Natural killer cell (primary cell): ENCODE results near the gene SRC. TPM values are rescaled to one million over a fixed set of nuclear protein-coding genes. Genes with fewer than 3 reads are reported as not detected.

Experiments used
- ATAC-seq, 3 donors: fragments of 150-1000 bp in 2 of 3; fragments of 200-7000 bp in 1 of 3; cut with Tn5 transposase; 1 replicate in 1 of 3; 2 replicates in 2 of 3; pipeline ENCODE4 v1.10.0; 2021; ENCODE audit warnings: mild to moderate bottlenecking in 2 of 3, moderate library complexity in 2 of 3
- DNase-seq, 2 donors: peaks; one replicate each; pipeline versions ENCODE4 v3.0.0 to v3.0.0-alpha.2; 2013 to 2021; ENCODE audit warnings: mixed read lengths in 1 of 2
- H3K27ac ChIP-seq: one replicate; pipeline ENCODE4 v1.5.1; 2013; ENCODE audit warnings: mild to moderate bottlenecking, low read length
- H3K27me3 ChIP-seq: one replicate; pipeline ENCODE4 v1.6.1; 2013; ENCODE audit warnings: low read length; ENCODE audit not compliant: control insufficient read depth, insufficient read depth
- H3K36me3 ChIP-seq: one replicate; pipeline ENCODE4 v1.6.1; 2013; ENCODE audit warnings: low read length; ENCODE audit not compliant: control insufficient read depth, insufficient read depth
- H3K4me1 ChIP-seq: one replicate; pipeline ENCODE4 v1.6.1; 2013; ENCODE audit warnings: low read length; ENCODE audit not compliant: control insufficient read depth, insufficient read depth
- H3K4me3 ChIP-seq: one replicate; pipeline ENCODE4 v1.5.1; 2013; ENCODE audit warnings: low read length
- H3K9me3 ChIP-seq: one replicate; pipeline ENCODE4 v1.6.1; 2013; ENCODE audit warnings: low read length; ENCODE audit not compliant: control insufficient read depth, insufficient read depth
- H3K27ac Mint-ChIP-seq, 2 donors: one replicate each; pipeline ENCODE4 v1.8.0; 2022; ENCODE audit warnings: mild to moderate bottlenecking in 2 of 2, mixed read lengths in 2 of 2, moderate library complexity in 1 of 2
- H3K27me3 Mint-ChIP-seq, 2 donors: one replicate each; pipeline ENCODE4 v1.8.0; 2022; ENCODE audit warnings: low read depth in 2 of 2, mixed read lengths in 2 of 2
- H3K36me3 Mint-ChIP-seq: one replicate; pipeline ENCODE4 v1.8.0; 2022; ENCODE audit warnings: mixed read lengths
- H3K4me1 Mint-ChIP-seq, 2 donors: one replicate each; pipeline ENCODE4 v1.8.0; 2022; ENCODE audit warnings: mixed read lengths in 2 of 2
- H3K4me3 Mint-ChIP-seq: one replicate; pipeline ENCODE4 v1.8.0; 2022; ENCODE audit warnings: mild to moderate bottlenecking, moderate library complexity, mixed read lengths
- H3K9me3 Mint-ChIP-seq, 2 donors: one replicate each; pipeline ENCODE4 v1.8.0; 2022; ENCODE audit warnings: mixed read lengths in 2 of 2
- CTCF ChIP-seq: fragments of 200-600 bp; IDR thresholded peaks from one replicate; pipeline ENCODE4 v1.8.0; 2022; ENCODE audit warnings: antibody characterized with exemption
- WGBS: methylation state at CpG from one replicate; pipeline ENCODE4 v1.1.7; 2013; ENCODE audit warnings: missing lambda C conversion rate; ENCODE audit not compliant: insufficient coverage; 5-methylcytosine and 5-hydroxymethylcytosine counted together
- intact Hi-C: fragments of 100-400 bp; cut with micrococcal nuclease; formaldehyde crosslinking; loops from one replicate; pipeline ENCODE4 v1.14.2; 2022
- total RNA-seq, 4 donors: library from RNA; stranded (reverse); fragments of 120-200 nt in 1 of 4; gene quantifications; one replicate each; pipeline versions ENCODE4 v1.2.3 to v1.2.4, GENCODE V29; 2013 to 2022

The SRC gene
- total RNA-seq, 3 donors from 2014 or later (not counting 1 experiment from before 2014, with no cell fraction given) = 2.3 to 15.6 (median 10.5) TPM

- Histone ChIP-seq H3K4me3 (no peak overlapping the region), H3K9me3 (no peaks in the 10 kb centered on the region), H3K36me3 (no peaks in the 10 kb centered on the region), H3K27ac (no peak overlapping the region), H3K4me1 (peaks cover 7% of the 10 kb centered on the region), H3K27me3 (no peaks in the 10 kb centered on the region)
- Mint-ChIP-seq H3K4me3 (no peak overlapping the region), H3K36me3 (no peaks in the 10 kb centered on the region), H3K9me3 (no peaks in the 10 kb centered on the region), H3K4me1 (peaks cover 4% of the 10 kb centered on the region in 2 donors), H3K27me3 (no peaks in the 10 kb centered on the region), H3K27ac (no peak overlapping the region)
- no peak for TF ChIP-seq CTCF
- ATAC-seq (no peak), DNase-seq (no peak)
- intact Hi-C loops = no loop called here
- WGBS = 91% methylated on average over 6 of the region's 6 CpGs
Observed at GRCh38 chr20:37389844-37390275, 43.9 kb downstream of the SRC start.

GRCh38 chr20:37390503-37390890 is 44.6 kb downstream of the SRC start:
- intact Hi-C loops = no loop called here
- Histone ChIP-seq H3K4me3 (no peak overlapping the region), H3K27me3 (no peaks in the 10 kb centered on the region), H3K27ac (no peak overlapping the region), H3K4me1 (peaks cover 8% of the 10 kb centered on the region), H3K36me3 (no peaks in the 10 kb centered on the region), H3K9me3 (no peaks in the 10 kb centered on the region)
- ATAC-seq (no peak), DNase-seq (no peak)
- no peak for TF ChIP-seq CTCF
- Mint-ChIP-seq H3K9me3 (no peaks in the 10 kb centered on the region), H3K36me3 (no peaks in the 10 kb centered on the region), H3K4me3 (no peak overlapping the region), H3K27ac (no peak overlapping the region), H3K4me1 (no peaks in the 10 kb centered on the region), H3K27me3 (no peaks in the 10 kb centered on the region)
- WGBS = 89% methylated on average over 9 of the region's 9 CpGs

- no peak for ATAC-seq
- no peak overlapping the region for H3K4me3 Mint-ChIP-seq
Observed at GRCh38 chr20:37390891-37391525, 45.1 kb downstream of the SRC start.

More at GRCh38 chr20:37390891-37391525, 45.1 kb downstream of the SRC start:
- no peaks in the 10 kb centered on the region for H3K27me3 Mint-ChIP-seq
- H3K27ac ChIP-seq = no peak overlapping the region
- H3K36me3 Mint-ChIP-seq = no peaks in the 10 kb centered on the region
- H3K9me3 Mint-ChIP-seq = no peaks in the 10 kb centered on the region
- no peak for DNase-seq
- intact Hi-C loops = no loop called here
- no peaks in the 10 kb centered on the region for H3K9me3 ChIP-seq
- H3K4me1 Mint-ChIP-seq = no peaks in the 10 kb centered on the region
- 95% methylated on average over 12 of the region's 12 CpGs for WGBS
- H3K36me3 ChIP-seq = no peaks in the 10 kb centered on the region
- peaks cover 13% of the 10 kb centered on the region for H3K4me1 ChIP-seq
- no peak overlapping the region for H3K27ac Mint-ChIP-seq
- no peak overlapping the region for H3K4me3 ChIP-seq
- no peaks in the 10 kb centered on the region for H3K27me3 ChIP-seq
- no peak for TF ChIP-seq CTCF
